Measurements from ENCODE around the gene RELL1. TPM values are rescaled to one million over a fixed set of nuclear protein-coding genes. Genes with fewer than 3 reads are reported as not detected.

Gene RELL1
- total RNA-seq, result 15.7 and 19.1 TPM in 2 replicates

- DNase-seq, result peak; percentile 100
- intact Hi-C loops (cut with micrococcal nuclease), result loop anchor here (1.0 to 10.0 kb wide), 9 partner anchors 39 to 1364 kb away; partner anchors contain the start of genes KLF3, PGM2 and TBC1D1
- Mint-ChIP-seq H3K9me3 (peaks cover 3% of the 10 kb centered on the region), H3K36me3 (ENCODE audit: low read depth) (peaks cover 15% of the 10 kb centered on the region), H3K27ac (peak within 1 kb of the TSS; percentile 96), H3K4me1 (peaks cover 36% of the 10 kb centered on the region), H3K4me3 (peak within 1 kb of the TSS; percentile 91), H3K27me3 (peaks cover 8% of the 10 kb centered on the region)
Measured at GRCh38 chr4:37686373-37687193, at the start of gene RELL1. TSS of gene RELL1 (minus strand) at chr4:37686376. CDS start at chr4:37686287, 89 bp downstream.

GRCh38 chr4:37735578-37735977 lies 49.4 kb upstream of the RELL1 start:
- H3K36me3 Mint-ChIP-seq (ENCODE audit: low read depth), result no peaks in the 10 kb centered on the region
- no peaks in the 10 kb centered on the region for H3K9me3 Mint-ChIP-seq
- H3K4me3 Mint-ChIP-seq, result no peak overlapping the region
- H3K4me1 Mint-ChIP-seq, result peaks cover 2% of the 10 kb centered on the region
- intact Hi-C loops (cut with micrococcal nuclease), result no loop called here
- H3K27ac Mint-ChIP-seq, result no peak overlapping the region
- no peak for DNase-seq
- peaks cover 5% of the 10 kb centered on the region for H3K27me3 Mint-ChIP-seq

GRCh38 chr4:37734989-37735388 lies 48.8 kb upstream of the RELL1 start:
- intact Hi-C loops (cut with micrococcal nuclease), result no loop called here
- peaks cover 4% of the 10 kb centered on the region for H3K27me3 Mint-ChIP-seq
- no peak overlapping the region for H3K4me3 Mint-ChIP-seq
- DNase-seq, result no peak
- no peaks in the 10 kb centered on the region for H3K9me3 Mint-ChIP-seq
- H3K36me3 Mint-ChIP-seq (ENCODE audit: low read depth), result no peaks in the 10 kb centered on the region
- peaks cover 2% of the 10 kb centered on the region for H3K4me1 Mint-ChIP-seq
- no peak overlapping the region for H3K27ac Mint-ChIP-seq

- DNase-seq, result no peak
- H3K27ac Mint-ChIP-seq, result no peak overlapping the region
- intact Hi-C loops (cut with micrococcal nuclease), result no loop called here
Measured at GRCh38 chr4:37733240-37733867, 47.2 kb upstream of the RELL1 start.

GRCh38 chr4:37732526-37733186 lies 46.5 kb upstream of the RELL1 start:
- Mint-ChIP-seq H3K4me1 (peaks cover 4% of the 10 kb centered on the region), H3K4me3 (no peak overlapping the region), H3K9me3 (no peaks in the 10 kb centered on the region), H3K27me3 (peaks cover 1% of the 10 kb centered on the region), H3K27ac (no peak overlapping the region), H3K36me3 (ENCODE audit: low read depth) (no peaks in the 10 kb centered on the region)
- intact Hi-C loops (cut with micrococcal nuclease), result no loop called here
- no peak for DNase-seq

More at GRCh38 chr4:37733240-37733867, 47.2 kb upstream of the RELL1 start:
- H3K27me3 Mint-ChIP-seq, result peaks cover 1% of the 10 kb centered on the region
- H3K36me3 Mint-ChIP-seq (ENCODE audit: low read depth), result no peaks in the 10 kb centered on the region
- no peak overlapping the region for H3K4me3 Mint-ChIP-seq
- peaks cover 2% of the 10 kb centered on the region for H3K4me1 Mint-ChIP-seq
- H3K9me3 Mint-ChIP-seq, result no peaks in the 10 kb centered on the region

GRCh38 chr4:37729649-37730004 lies 43.5 kb upstream of the RELL1 start:
- Mint-ChIP-seq H3K4me1 (peaks cover 4% of the 10 kb centered on the region), H3K36me3 (ENCODE audit: low read depth) (no peaks in the 10 kb centered on the region), H3K9me3 (no peaks in the 10 kb centered on the region), H3K4me3 (no peak overlapping the region), H3K27ac (no peak overlapping the region), H3K27me3 (no peaks in the 10 kb centered on the region)
- no peak for DNase-seq
- intact Hi-C loops (cut with micrococcal nuclease), result no loop called here

- Mint-ChIP-seq H3K36me3 (ENCODE audit: low read depth) (no peaks in the 10 kb centered on the region), H3K9me3 (peaks cover 4% of the 10 kb centered on the region), H3K27me3 (no peaks in the 10 kb centered on the region), H3K4me1 (peaks cover 6% of the 10 kb centered on the region), H3K4me3 (no peak overlapping the region), H3K27ac (no peak overlapping the region)
- intact Hi-C loops (cut with micrococcal nuclease), result no loop called here
- DNase-seq, result no peak
Measured at GRCh38 chr4:37728064-37728463, 41.9 kb upstream of the RELL1 start.

GRCh38 chr4:37727635-37728034 lies 41.5 kb upstream of the RELL1 start:
- peaks cover 6% of the 10 kb centered on the region for H3K9me3 Mint-ChIP-seq
- peaks cover 8% of the 10 kb centered on the region for H3K4me1 Mint-ChIP-seq
- H3K27ac Mint-ChIP-seq, result no peak overlapping the region
- no peaks in the 10 kb centered on the region for H3K36me3 Mint-ChIP-seq (ENCODE audit: low read depth)
- intact Hi-C loops (cut with micrococcal nuclease), result no loop called here
- no peaks in the 10 kb centered on the region for H3K27me3 Mint-ChIP-seq
- H3K4me3 Mint-ChIP-seq, result no peak overlapping the region
- DNase-seq, result no peak

GRCh38 chr4:37726666-37727065 lies 40.5 kb upstream of the RELL1 start:
- DNase-seq, result no peak
- H3K9me3 Mint-ChIP-seq, result peaks cover 6% of the 10 kb centered on the region
- H3K27ac Mint-ChIP-seq, result no peak overlapping the region
- peaks cover 17% of the 10 kb centered on the region for H3K4me1 Mint-ChIP-seq
- H3K36me3 Mint-ChIP-seq (ENCODE audit: low read depth), result no peaks in the 10 kb centered on the region
- no peaks in the 10 kb centered on the region for H3K27me3 Mint-ChIP-seq
- no peak overlapping the region for H3K4me3 Mint-ChIP-seq
- intact Hi-C loops (cut with micrococcal nuclease), result no loop called here

GRCh38 chr4:37725718-37726117 lies 39.5 kb upstream of the RELL1 start:
- intact Hi-C loops (cut with micrococcal nuclease), result no loop called here
- Mint-ChIP-seq H3K4me1 (peaks cover 17% of the 10 kb centered on the region), H3K27me3 (no peaks in the 10 kb centered on the region), H3K27ac (no peak overlapping the region), H3K4me3 (no peak overlapping the region), H3K9me3 (peaks cover 6% of the 10 kb centered on the region), H3K36me3 (ENCODE audit: low read depth) (no peaks in the 10 kb centered on the region)
- no peak for DNase-seq

GRCh38 chr4:37723067-37723466 lies 36.9 kb upstream of the RELL1 start:
- Mint-ChIP-seq H3K4me3 (no peak overlapping the region), H3K27ac (no peak overlapping the region), H3K27me3 (no peaks in the 10 kb centered on the region), H3K36me3 (ENCODE audit: low read depth) (no peaks in the 10 kb centered on the region), H3K9me3 (peaks cover 6% of the 10 kb centered on the region), H3K4me1 (peaks cover 17% of the 10 kb centered on the region)
- intact Hi-C loops (cut with micrococcal nuclease), result loop anchor here (5.0 kb wide), 1 partner anchor 44 kb away; no protein-coding TSS in a partner anchor
- no peak for DNase-seq

- Mint-ChIP-seq H3K9me3 (peaks cover 6% of the 10 kb centered on the region), H3K4me1 (peaks cover 19% of the 10 kb centered on the region), H3K36me3 (ENCODE audit: low read depth) (no peaks in the 10 kb centered on the region), H3K4me3 (no peak overlapping the region), H3K27ac (no peak overlapping the region), H3K27me3 (peaks cover 2% of the 10 kb centered on the region)
- intact Hi-C loops (cut with micrococcal nuclease), result loop anchor here (5.0 kb wide), 1 partner anchor 45 kb away; no protein-coding TSS in a partner anchor
- peak; percentile 58 for DNase-seq
Measured at GRCh38 chr4:37721995-37722638, 35.9 kb upstream of the RELL1 start.

- DNase-seq, result no peak
- Mint-ChIP-seq H3K36me3 (ENCODE audit: low read depth) (no peaks in the 10 kb centered on the region), H3K9me3 (peaks cover 6% of the 10 kb centered on the region), H3K4me1 (peaks cover 22% of the 10 kb centered on the region), H3K4me3 (no peak overlapping the region), H3K27ac (no peak overlapping the region), H3K27me3 (peaks cover 2% of the 10 kb centered on the region)
- intact Hi-C loops (cut with micrococcal nuclease), result no loop called here
Measured at GRCh38 chr4:37719021-37719420, 32.8 kb upstream of the RELL1 start.

Data from activated CD4-positive, alpha-beta T cell treated with anti-CD3 and anti-CD28 coated beads, Interleukin-2, amount 10 ng/mL, durations not matched to agents 24 days and 14 days (primary cell).